Measurements from ENCODE around the gene FAAP100. TPM values are rescaled to one million over a fixed set of nuclear protein-coding genes. Genes with fewer than 3 reads are reported as not detected.

Gene FAAP100
- total RNA-seq, 1 donor from 2014 or later = 39.8 TPM

GRCh38 chr17:81539961-81540675, 12.0 kb downstream of the FAAP100 start:
- Mint-ChIP-seq H3K27me3 (ENCODE audit: low read depth) (no peaks in the 10 kb centered on the region), H3K9me3 (ENCODE audit: low read depth) (no peaks in the 10 kb centered on the region)
- TF ChIP-seq CTCF (IDR thresholded peaks at IDR 0.05) = peak; percentile 13

DNA sequence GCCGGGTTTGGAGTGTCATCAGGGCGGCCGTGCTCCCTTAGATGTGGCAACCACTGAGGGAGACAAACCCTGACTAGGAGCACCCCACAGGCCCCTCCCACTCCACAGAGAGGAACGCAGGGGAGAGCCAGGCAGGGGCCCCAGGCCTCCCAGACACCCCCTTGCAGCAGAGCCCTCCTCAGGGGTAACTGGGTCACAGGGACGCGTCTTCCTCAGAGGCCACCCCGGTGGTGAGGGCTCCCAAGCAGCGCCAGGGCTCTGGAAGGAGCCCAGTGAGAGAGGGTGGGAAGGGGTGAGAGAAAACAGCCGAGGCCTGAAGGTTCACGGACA, 12.6 kb downstream of the FAAP100 start:
- Mint-ChIP-seq H3K27ac (ENCODE audit: unreplicated experiment) (no peak overlapping the region), H3K4me3 (ENCODE audit: unreplicated experiment) (no peak overlapping the region), H3K36me3 (ENCODE audit: low read depth) (peaks cover 8% of the 10 kb centered on the region), H3K4me1 (ENCODE audit: low read depth) (peaks cover 4% of the 10 kb centered on the region), H3K9me3 (ENCODE audit: low read depth) (no peaks in the 10 kb centered on the region), H3K27me3 (ENCODE audit: low read depth) (no peaks in the 10 kb centered on the region)
- DNase-seq (ENCODE audit: low spot score) = no peak
- TF ChIP-seq CTCF (IDR thresholded peaks at IDR 0.05) = no peak

More at GRCh38 chr17:81539961-81540675, 12.0 kb downstream of the FAAP100 start:
- no peak for DNase-seq (ENCODE audit: low spot score)
- Mint-ChIP-seq H3K4me3 (ENCODE audit: unreplicated experiment) (no peak overlapping the region), H3K4me1 (ENCODE audit: low read depth) (peaks cover 4% of the 10 kb centered on the region), H3K27ac (ENCODE audit: unreplicated experiment) (no peak overlapping the region), H3K36me3 (ENCODE audit: low read depth) (peaks cover 8% of the 10 kb centered on the region)

- H3K36me3 Mint-ChIP-seq (ENCODE audit: low read depth) = peaks cover 8% of the 10 kb centered on the region
- H3K27me3 Mint-ChIP-seq (ENCODE audit: low read depth) = no peaks in the 10 kb centered on the region
- no peaks in the 10 kb centered on the region for H3K9me3 Mint-ChIP-seq (ENCODE audit: low read depth)
- TF ChIP-seq CTCF (IDR thresholded peaks at IDR 0.05) = no peak
- no peak overlapping the region for H3K27ac Mint-ChIP-seq (ENCODE audit: unreplicated experiment)
- no peak for DNase-seq (ENCODE audit: low spot score)
- no peak overlapping the region for H3K4me3 Mint-ChIP-seq (ENCODE audit: unreplicated experiment)
- peaks cover 7% of the 10 kb centered on the region for H3K4me1 Mint-ChIP-seq (ENCODE audit: low read depth)
These were observed 13.2 kb downstream of the FAAP100 start for GRCh38 chr17:81538651-81539570.

DNA sequence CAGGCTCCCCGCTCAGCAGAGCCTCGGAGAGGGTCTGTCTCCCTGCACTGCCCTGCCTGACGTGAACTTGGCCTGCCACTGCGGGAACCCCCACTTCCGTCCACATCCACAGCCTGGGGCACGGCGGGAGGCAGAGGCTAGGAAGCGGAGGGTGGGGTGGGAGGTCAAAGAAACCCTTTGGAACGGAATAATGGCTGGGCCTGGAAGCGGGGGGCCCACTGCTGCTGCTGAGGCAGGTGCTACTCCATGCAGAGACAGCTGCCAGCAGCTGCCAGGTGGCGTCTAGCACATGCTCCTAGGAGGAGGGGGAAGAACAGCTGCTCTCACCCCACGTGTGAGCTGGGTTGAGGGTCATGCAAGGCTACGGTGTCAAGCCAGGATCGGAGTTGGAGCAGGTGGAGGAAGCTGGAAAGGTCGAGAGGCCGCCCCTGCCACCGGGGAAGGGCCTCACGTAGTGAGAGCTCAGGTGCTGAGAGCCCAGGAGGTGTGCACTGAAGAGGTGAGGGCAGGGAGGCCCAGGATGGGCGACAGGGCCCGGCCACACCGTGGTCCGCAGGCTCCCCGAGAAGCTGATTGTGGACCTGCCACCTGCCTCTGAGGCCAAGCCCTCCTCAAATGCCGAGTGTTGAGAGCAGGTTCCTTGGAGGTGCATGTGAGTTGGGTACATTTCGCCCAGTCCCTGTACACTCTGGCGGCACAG, 14.1 kb downstream of the FAAP100 start:
- no peak overlapping the region for H3K4me3 Mint-ChIP-seq (ENCODE audit: unreplicated experiment)
- H3K27me3 Mint-ChIP-seq (ENCODE audit: low read depth) = no peaks in the 10 kb centered on the region
- H3K27ac Mint-ChIP-seq (ENCODE audit: unreplicated experiment) = peak overlapping the region; percentile 70
- H3K4me1 Mint-ChIP-seq (ENCODE audit: low read depth) = peaks cover 7% of the 10 kb centered on the region
- H3K9me3 Mint-ChIP-seq (ENCODE audit: low read depth) = no peaks in the 10 kb centered on the region
- no peak for DNase-seq (ENCODE audit: low spot score)
- TF ChIP-seq CTCF (IDR thresholded peaks at IDR 0.05) = peak; percentile 29
- H3K36me3 Mint-ChIP-seq (ENCODE audit: low read depth) = peaks cover 8% of the 10 kb centered on the region

GRCh38 chr17:81537343-81537855, 14.8 kb downstream of the FAAP100 start:
- Mint-ChIP-seq H3K4me1 (ENCODE audit: low read depth) (peaks cover 7% of the 10 kb centered on the region), H3K36me3 (ENCODE audit: low read depth) (peaks cover 8% of the 10 kb centered on the region), H3K9me3 (ENCODE audit: low read depth) (no peaks in the 10 kb centered on the region), H3K4me3 (ENCODE audit: unreplicated experiment) (no peak overlapping the region), H3K27me3 (ENCODE audit: low read depth) (no peaks in the 10 kb centered on the region), H3K27ac (ENCODE audit: unreplicated experiment) (peak overlapping the region; percentile 17)
- no peak for DNase-seq (ENCODE audit: low spot score)
- peak; percentile 74 for TF ChIP-seq CTCF (IDR thresholded peaks at IDR 0.05)

Measured in chondrocyte (in vitro differentiated cells).